A549 (cell line): ENCODE data around the gene SLIT1. TPM values are rescaled to one million over a fixed set of nuclear protein-coding genes. Genes with fewer than 3 reads are reported as not detected.

Source experiments
- ATAC-seq, 2 experiments: fragments of 200-7000 bp in 1 of 2; fragments of >200 bp in 1 of 2; cut with Nextera tagmentation in 1 of 2; cut with Tn5 transposase in 1 of 2; 3 replicates each; pipeline versions ENCODE4 v1.8.0 to v1.9.1; 2018 to 2020; ENCODE audit warnings: mild to moderate bottlenecking in 1 of 2, moderate library complexity in 1 of 2
- CTCF ChIA-PET: fragments of 300-600 bp; sonication (Branson Sonifier 250); formaldehyde crosslinking; extraction: SDS; loops from one replicate; lab custom pipeline; 2021; ENCODE audit warnings: antibody characterized with exemption, inconsistent platforms; lab: Yijun Ruan, JAX
- POLR2A ChIA-PET: fragments of 350-600 bp; formaldehyde crosslinking; extraction: SDS; loops from one replicate; lab custom pipeline; 2021; ENCODE audit warnings: antibody characterized with exemption, inconsistent platforms; lab: Yijun Ruan, JAX
- DNase-seq, 2 experiments: peaks; one replicate each; pipeline versions ENCODE4 v3.0.0 to v3.0.0-alpha.2; 2011 to 2016; ENCODE audit warnings: low read depth in 1 of 2, low spot score in 1 of 2
- FAIRE-seq: peaks from 2 replicates; lab custom pipeline; 2011; peaks lifted over from hg19 to GRCh38; lab: Jason Lieb, UNC
- H3K27ac ChIP-seq, 2 experiments: fragments of >200 bp; sonication (Bioruptor Twin); formaldehyde crosslinking; 3 replicates each; pipeline ENCODE4 v1.5.1; 2016 to 2017
- H3K4me1 ChIP-seq: fragments of >200 bp; sonication (Bioruptor Twin); formaldehyde crosslinking; 3 replicates; pipeline ENCODE4 v1.6.1; 2016
- H3K4me2 ChIP-seq: fragments of >200 bp; sonication (Bioruptor Twin); formaldehyde crosslinking; 3 replicates; pipeline ENCODE4 v1.6.1; 2016
- H3K4me3 ChIP-seq: fragments of >200 bp; sonication (Bioruptor Twin); formaldehyde crosslinking; 3 replicates; pipeline ENCODE4 v1.5.1; 2016
- H3K9me3 ChIP-seq: fragments of >200 bp; sonication (Bioruptor Twin); formaldehyde crosslinking; 3 replicates; pipeline ENCODE4 v1.6.1; 2016
- BHLHE40 ChIP-seq: IDR thresholded peaks from 2 replicates; pipeline ENCODE4 v1.6.1; 2012; ENCODE audit warnings: low read depth, low read length, inconsistent platforms
- CEBPB ChIP-seq, 2 experiments: fragments of >200 bp in 1 of 2; sonication (Bioruptor Twin) in 1 of 2; formaldehyde crosslinking in 1 of 2; IDR thresholded peaks; 2 replicates each; pipeline ENCODE4 v1.6.1; 2012 to 2016
- CTCF ChIP-seq: fragments of >200 bp; sonication (Bioruptor Twin); formaldehyde crosslinking; IDR thresholded peaks from 3 replicates; pipeline ENCODE4 v1.5.1; 2016
- E2F6 ChIP-seq: IDR thresholded peaks from 2 replicates; pipeline ENCODE4 v1.6.1; 2012; ENCODE audit warnings: low read depth, borderline replicate concordance
- EHF ChIP-seq: fragments of 250-450 bp; sonication (Bioruptor Pico); IDR thresholded peaks from 2 replicates; pipeline ENCODE4 v1.5.0; 2020; ENCODE audit warnings: mild to moderate bottlenecking
- EP300 ChIP-seq, 2 experiments: fragments of >200 bp; sonication (Bioruptor Twin); formaldehyde crosslinking; IDR thresholded peaks; 2 replicates in 1 of 2; 3 replicates in 1 of 2; pipeline ENCODE4 v1.6.1; 2016 to 2017
- HEYL ChIP-seq: fragments of 250-450 bp; sonication (Bioruptor Pico); IDR thresholded peaks from 2 replicates; pipeline ENCODE4 v1.8.0; 2021; ENCODE audit warnings: mild to moderate bottlenecking, moderate library complexity
- JUNB ChIP-seq: fragments of >200 bp; sonication (Bioruptor Twin); formaldehyde crosslinking; IDR thresholded peaks from 2 replicates; pipeline ENCODE4 v1.6.1; 2016
- MAFK ChIP-seq: fragments of 450-650 bp; IDR thresholded peaks from 2 replicates; pipeline ENCODE4 v1.6.1; 2014; ENCODE audit not compliant: partially characterized antibody
- NFE2L2 ChIP-seq: fragments of 150-350 bp; conservative IDR thresholded peaks from 2 replicates; pipeline ENCODE4 v1.6.1; 2014; ENCODE audit warnings: low read length
- PHF8 ChIP-seq: fragments of 200-600 bp; sonication (generic); IDR thresholded peaks from 2 replicates; pipeline ENCODE4 v1.6.1; 2016; ENCODE audit warnings: low read depth, mild to moderate bottlenecking, antibody characterized with exemption, moderate library complexity, borderline replicate concordance
- RCOR1 ChIP-seq: fragments of 150-350 bp; IDR thresholded peaks from 2 replicates; pipeline ENCODE4 v1.6.1; 2014; ENCODE audit warnings: antibody characterized with exemption, low read length, low read depth
- REST ChIP-seq: fragments of 200-600 bp; sonication (generic); IDR thresholded peaks from 2 replicates; pipeline ENCODE4 v1.6.1; 2016; ENCODE audit warnings: antibody characterized with exemption, mild to moderate bottlenecking, moderate library complexity
- RFX5 ChIP-seq: fragments of 450-650 bp; IDR thresholded peaks from 2 replicates; pipeline ENCODE4 v1.7.1; 2014; ENCODE audit warnings: antibody characterized with exemption, mild to moderate bottlenecking, moderate library complexity
- SMC3 ChIP-seq: fragments of >200 bp; sonication (Bioruptor Twin); formaldehyde crosslinking; IDR thresholded peaks from 3 replicates; pipeline ENCODE4 v1.6.1; 2018; ENCODE audit warnings: inconsistent platforms
- TFCP2L1 ChIP-seq: fragments of 250-450 bp; sonication (Bioruptor Pico); IDR thresholded peaks from 2 replicates; pipeline ENCODE4 v1.5.0; 2021; ENCODE audit warnings: mild to moderate bottlenecking
- ZFP36 ChIP-seq: fragments of 450-650 bp; IDR thresholded peaks from 2 replicates; pipeline ENCODE4 v1.6.1; 2014; ENCODE audit warnings: borderline replicate concordance; ENCODE audit not compliant: partially characterized antibody
- ZSCAN20 ChIP-seq: fragments of 250-450 bp; sonication (Bioruptor Pico); IDR thresholded peaks from 2 replicates; pipeline ENCODE4 v1.8.0; 2022; ENCODE audit warnings: mild to moderate bottlenecking, moderate library complexity
- WGBS: methylation state at CpG from one replicate; pipeline ENCODE4 v1.1.6; 2017; ENCODE audit errors: missing lambda C conversion rate; 5-methylcytosine and 5-hydroxymethylcytosine counted together
- polyA plus RNA-seq, 4 experiments: library from polyadenylated mRNA; depleted of rRNA in 3 of 4; stranded (reverse); fragments of >200 nt; fragmentation: RNase III in 1 of 4; extraction: RNeasy Plus Mini Kit Qiagen cat#74134 plus additional on column Dnase treatment in 1 of 4; gene quantifications; 2 replicates in 3 of 4; 3 replicates in 1 of 4; pipeline ENCODE4 v1.2.3, GENCODE V29; 2011 to 2017
- TF ChIP-seq, protein P1 (sequence below): fragments of >200 bp; sonication (Bioruptor Twin); formaldehyde crosslinking; IDR thresholded peaks from 3 replicates; pipeline ENCODE4 v1.6.1; 2016

The SLIT1 gene
- polyA plus RNA-seq, 2 of the 4 experiments (the other 2 are of a cell fraction), result 0.05 to 0.09 TPM

- no peak overlapping the region for H3K27ac ChIP-seq
These were observed 203.4 kb downstream of the SLIT1 start for GRCh38 chr10:96982149-96982930.

DNA sequence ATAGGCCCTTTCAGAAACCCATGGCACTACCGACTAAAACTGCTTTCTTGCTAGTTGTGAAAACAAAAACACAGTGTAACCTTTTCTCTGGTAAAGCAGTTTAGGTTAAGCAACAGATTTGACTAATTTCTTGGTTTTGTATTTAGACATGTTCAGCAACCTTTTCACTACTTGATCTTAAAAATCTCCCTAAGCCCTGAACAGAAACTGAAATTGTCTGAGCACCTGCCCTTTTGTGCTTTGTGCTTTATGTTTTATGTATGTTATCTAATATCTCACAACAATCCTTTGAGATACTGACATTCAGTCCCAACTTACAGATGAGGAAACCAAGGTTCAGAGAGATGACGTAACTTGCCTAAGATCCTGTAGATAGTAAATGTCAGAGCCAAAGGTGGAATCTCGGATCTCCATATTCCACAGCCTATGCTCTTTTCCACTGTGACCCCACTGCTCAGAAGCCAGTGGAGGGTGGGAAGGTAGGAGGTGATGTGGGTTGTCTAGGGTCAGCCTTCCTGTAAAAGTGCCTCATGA is 207.1 kb downstream of the SLIT1 start:
- Histone ChIP-seq H3K9me3 (no peaks in the 10 kb centered on the region), H3K4me3 (no peak overlapping the region), H3K4me2 (no peak overlapping the region)
- FAIRE-seq, result no peak
- no peak for DNase-seq
- no peak for TF ChIP-seq EHF (CRISPR knock-in tag)
- no peak for TF ChIP-seq REST
- TF ChIP-seq CEBPB (IDR thresholded peaks at IDR 0.05), result no peak
- TF ChIP-seq JUNB, result no peak
- no peak for TF ChIP-seq NFE2L2
- no peak for TF ChIP-seq MAFK
- no peak for TF ChIP-seq RCOR1
- no peak for TF ChIP-seq TFCP2L1 (CRISPR knock-in tag)
- TF ChIP-seq CTCF, result no peak
- TF ChIP-seq ZFP36, result no peak
- TF ChIP-seq BHLHE40, result no peak
- no peak for TF ChIP-seq ZSCAN20 (CRISPR knock-in tag)
- TF ChIP-seq, all 56 proteins: peak for 0
- Histone ChIP-seq H3K4me1 (0 out of 3 replicates have a peak, but pooled peaks cover 4% of the 10 kb centered on the region), H3K27ac (no peak overlapping the region)
- ChIA-PET CTCF (no interaction called here), POLR2A (no interaction called here)
- ATAC-seq, result no peak
- WGBS, result 98% methylated on average over 3 of the region's 3 CpGs

More at GRCh38 chr10:96982149-96982930, 203.4 kb downstream of the SLIT1 start:
- H3K9me3 ChIP-seq, result no peaks in the 10 kb centered on the region
- WGBS, result 88% methylated on average over 12 of the region's 12 CpGs
- POLR2A ChIA-PET, result no interaction called here
- no peaks in the 10 kb centered on the region for H3K4me1 ChIP-seq
- no peak overlapping the region for H3K4me2 ChIP-seq
- ATAC-seq (no peak), FAIRE-seq (no peak), DNase-seq (no peak)
- H3K4me3 ChIP-seq, result no peak overlapping the region
- TF ChIP-seq SMC3 (no peak), PHF8 (no peak), ZFP36 (no peak), EP300 (IDR thresholded peaks at IDR 0.05) (no peak), NFE2L2 (no peak), E2F6 (no peak), JUNB (no peak), HEYL (no peak), RFX5 (no peak)
- TF ChIP-seq, protein P1, sequence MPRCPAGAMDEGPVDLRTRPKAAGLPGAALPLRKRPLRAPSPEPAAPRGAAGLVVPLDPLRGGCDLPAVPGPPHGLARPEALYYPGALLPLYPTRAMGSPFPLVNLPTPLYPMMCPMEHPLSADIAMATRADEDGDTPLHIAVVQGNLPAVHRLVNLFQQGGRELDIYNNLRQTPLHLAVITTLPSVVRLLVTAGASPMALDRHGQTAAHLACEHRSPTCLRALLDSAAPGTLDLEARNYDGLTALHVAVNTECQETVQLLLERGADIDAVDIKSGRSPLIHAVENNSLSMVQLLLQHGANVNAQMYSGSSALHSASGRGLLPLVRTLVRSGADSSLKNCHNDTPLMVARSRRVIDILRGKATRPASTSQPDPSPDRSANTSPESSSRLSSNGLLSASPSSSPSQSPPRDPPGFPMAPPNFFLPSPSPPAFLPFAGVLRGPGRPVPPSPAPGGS, result no peak
- CTCF ChIA-PET, result interaction anchor here (0.6 to 1.7 kb wide), 4 partner anchors 13 to 73 kb away, joined by 3 to 5 read pairs (median 3); no protein-coding TSS in a partner anchor
